Erythroblast (primary cell): Measurements from ENCODE around the gene GTPBP4.
"Not testable (repeated sequence)": the region's sequence is repeated elsewhere in the genome, so short reads cannot be mapped to it uniquely, and the experiment has no call there.

ENCODE experiments used
- DNase-seq, 2 experiments: peaks; one replicate each; lab custom pipeline; 2025; lab: John Stamatoyannopoulos, UW
- GATA1 ChIP-seq: IDR thresholded peaks from 2 replicates; pipeline ENCODE4 v1.6.1; 2011; ENCODE audit warnings: low read depth, mild to moderate bottlenecking, control low read depth, low read length, moderate library complexity
- POLR2A ChIP-seq: IDR thresholded peaks from 2 replicates; pipeline ENCODE4 v1.6.1; 2011; ENCODE audit warnings: mild to moderate bottlenecking, low read length

The GTPBP4 gene

GRCh38 chr10:1050145-1050544 lies 61.9 kb downstream of the GTPBP4 start:
- peak; percentile 75 to 85 for DNase-seq
- no peak for TF ChIP-seq POLR2A
- TF ChIP-seq GATA1, result peak; percentile 50

GRCh38 chr10:1050554-1050953 lies 62.3 kb downstream of the GTPBP4 start:
- no peak for TF ChIP-seq POLR2A
- no peak for TF ChIP-seq GATA1
- DNase-seq, result no peak

GRCh38 chr10:1054684-1055083 lies 66.5 kb downstream of the GTPBP4 start:
- TF ChIP-seq GATA1 (no peak), POLR2A (no peak)
- no peak for DNase-seq

- TF ChIP-seq GATA1, result no peak
- peak; percentile 83 for TF ChIP-seq POLR2A
- peak; percentile 89 to 92 for DNase-seq
Measured at GRCh38 chr10:1056326-1057105, 68.3 kb downstream of the GTPBP4 start, which contains the start of gene WDR37. Gene WDR37 (plus strand): TSS chr10:1056385. CDS start chr10:1072156, 15,771 bp downstream.

- no peak for TF ChIP-seq POLR2A
- no peak for TF ChIP-seq GATA1
- DNase-seq, result peak; percentile 47 to 48
Measured at GRCh38 chr10:1057106-1057657, 68.9 kb downstream of the GTPBP4 start.

- peak; percentile 22 to 31 for DNase-seq
- peak; percentile 29 for TF ChIP-seq POLR2A
- no peak for TF ChIP-seq GATA1
Measured at GRCh38 chr10:1058017-1058416, 69.8 kb downstream of the GTPBP4 start.

GRCh38 chr10:1059902-1060301 lies 71.7 kb downstream of the GTPBP4 start:
- TF ChIP-seq GATA1, result no peak
- TF ChIP-seq POLR2A, result no peak
- no peak for DNase-seq

- TF ChIP-seq POLR2A (no peak), GATA1 (no peak)
Measured at GRCh38 chr10:1061930-1062774, 73.9 kb downstream of the GTPBP4 start.

GRCh38 chr10:1063232-1063865 lies 75.1 kb downstream of the GTPBP4 start:
- no peak for DNase-seq
- TF ChIP-seq POLR2A (no peak), GATA1 (no peak)

More at GRCh38 chr10:1061930-1062774, 73.9 kb downstream of the GTPBP4 start:
- DNase-seq, result no peak

GRCh38 chr10:1064964-1065247 lies 76.7 kb downstream of the GTPBP4 start:
- TF ChIP-seq POLR2A (no peak), GATA1 (no peak)
- DNase-seq, result no peak

GRCh38 chr10:1066734-1067133 lies 78.5 kb downstream of the GTPBP4 start:
- not testable (repeated sequence) for DNase-seq

- DNase-seq, result no peak
- no peak for TF ChIP-seq POLR2A
- TF ChIP-seq GATA1, result no peak
Measured at GRCh38 chr10:1068380-1069361, 80.4 kb downstream of the GTPBP4 start.
